Peyer's patch (tissue), 4 donors: Measurements from ENCODE around the gene KCNAB1. TPM values are rescaled to one million over a fixed set of nuclear protein-coding genes. Genes with fewer than 3 reads are reported as not detected.

Source experiments
- DNase-seq, 3 donors: peaks; one replicate each; pipeline ENCODE4 v3.0.0-alpha.2; 2017 to 2019
- H3K27ac ChIP-seq, 4 donors: fragments of 200-600 bp; sonication (generic); one replicate each; pipeline ENCODE4 v1.5.1; 2016 to 2019
- H3K27me3 ChIP-seq, 2 donors: fragments of 200-600 bp; sonication (generic); one replicate each; pipeline ENCODE4 v1.5.1; 2019
- H3K36me3 ChIP-seq, 3 donors: fragments of 200-600 bp; sonication (generic); one replicate each; pipeline ENCODE4 v1.5.1; 2016 to 2019
- H3K4me1 ChIP-seq, 4 donors: fragments of 200-600 bp; sonication (generic); one replicate each; pipeline ENCODE4 v1.5.1; 2016 to 2019
- H3K4me3 ChIP-seq, 4 donors: fragments of 200-600 bp; sonication (generic); 1 replicate in 3 of 4; 2 replicates in 1 of 4; pipeline ENCODE4 v1.5.1; 2016 to 2019; ENCODE audit warnings: mild to moderate bottlenecking in 1 of 4
- H3K9me3 ChIP-seq, 4 donors: fragments of 200-600 bp; sonication (generic); one replicate each; pipeline ENCODE4 v1.5.1; 2016 to 2019; ENCODE audit warnings: mild to moderate bottlenecking in 1 of 4
- POLR2A ChIP-seq, 2 donors: fragments of 450-650 bp; IDR thresholded peaks; one replicate each; pipeline ENCODE4 v1.5.1; 2017; ENCODE audit warnings: antibody characterized with exemption in 2 of 2, mild to moderate bottlenecking in 2 of 2, moderate library complexity in 2 of 2
- total RNA-seq, 4 donors: library from RNA; depleted of rRNA; stranded (reverse); fragments of >200 nt; gene quantifications; one replicate each; pipeline ENCODE4 v1.1.0, GENCODE V29; 2016
- TF ChIP-seq, protein P1 (sequence below), 6 experiments: fragments of 450-650 bp in 4 of 6; fragments of 200-600 bp in 2 of 6; sonication (generic) in 1 of 6; IDR thresholded peaks; one replicate each; pipeline ENCODE4 v1.5.1; 2017 to 2019; ENCODE audit warnings: antibody characterized with exemption in 6 of 6, mild to moderate bottlenecking in 3 of 6, moderate library complexity in 1 of 6

The KCNAB1 gene
- total RNA-seq, 4 donors from 2014 or later: 1.1 to 1.7 (median 1.6) TPM; not detected in 1

DNA sequence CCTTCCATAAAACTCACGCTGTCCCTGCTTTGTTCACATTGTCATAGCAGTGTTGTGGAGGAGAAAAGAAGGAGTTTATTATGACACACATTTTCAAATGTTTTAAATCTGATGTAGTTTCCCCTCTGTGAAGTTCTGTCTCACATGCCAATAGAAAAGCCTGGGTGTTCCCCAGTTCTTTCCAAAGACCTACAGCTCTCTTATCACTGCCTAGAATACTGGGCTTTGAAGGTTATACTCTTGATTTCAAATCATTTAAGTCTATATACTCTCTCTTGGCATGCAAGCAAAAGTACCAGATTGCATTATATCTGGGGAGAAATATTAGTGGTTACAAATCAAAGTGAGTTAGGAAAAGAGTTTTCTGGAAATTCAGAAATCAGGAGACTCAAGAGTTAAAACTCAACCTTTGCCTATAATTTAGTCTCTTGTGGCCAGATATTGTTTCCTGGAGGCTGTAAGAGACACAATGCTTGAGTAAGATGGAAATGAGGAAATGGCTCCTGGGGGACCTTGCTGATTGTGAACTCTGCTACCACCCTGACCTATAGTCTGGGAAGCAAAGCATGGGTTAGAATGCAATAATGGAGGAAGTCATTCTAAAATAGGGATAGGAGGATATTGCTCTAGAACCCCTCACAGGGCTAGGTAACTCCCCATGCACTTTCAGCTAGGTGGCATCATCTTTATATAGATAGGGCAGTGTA, 182.8 kb downstream of the KCNAB1 start:
- Histone ChIP-seq H3K4me1 (no peaks in the 10 kb centered on the region), H3K27me3 (no peaks in the 10 kb centered on the region), H3K27ac (no peak overlapping the region), H3K9me3 (no peaks in the 10 kb centered on the region), H3K36me3 (no peaks in the 10 kb centered on the region), H3K4me3 (no peak overlapping the region)
- no peak for DNase-seq
- no peak for TF ChIP-seq POLR2A (IDR thresholded peaks at IDR 0.05)
- TF ChIP-seq, protein P1, sequence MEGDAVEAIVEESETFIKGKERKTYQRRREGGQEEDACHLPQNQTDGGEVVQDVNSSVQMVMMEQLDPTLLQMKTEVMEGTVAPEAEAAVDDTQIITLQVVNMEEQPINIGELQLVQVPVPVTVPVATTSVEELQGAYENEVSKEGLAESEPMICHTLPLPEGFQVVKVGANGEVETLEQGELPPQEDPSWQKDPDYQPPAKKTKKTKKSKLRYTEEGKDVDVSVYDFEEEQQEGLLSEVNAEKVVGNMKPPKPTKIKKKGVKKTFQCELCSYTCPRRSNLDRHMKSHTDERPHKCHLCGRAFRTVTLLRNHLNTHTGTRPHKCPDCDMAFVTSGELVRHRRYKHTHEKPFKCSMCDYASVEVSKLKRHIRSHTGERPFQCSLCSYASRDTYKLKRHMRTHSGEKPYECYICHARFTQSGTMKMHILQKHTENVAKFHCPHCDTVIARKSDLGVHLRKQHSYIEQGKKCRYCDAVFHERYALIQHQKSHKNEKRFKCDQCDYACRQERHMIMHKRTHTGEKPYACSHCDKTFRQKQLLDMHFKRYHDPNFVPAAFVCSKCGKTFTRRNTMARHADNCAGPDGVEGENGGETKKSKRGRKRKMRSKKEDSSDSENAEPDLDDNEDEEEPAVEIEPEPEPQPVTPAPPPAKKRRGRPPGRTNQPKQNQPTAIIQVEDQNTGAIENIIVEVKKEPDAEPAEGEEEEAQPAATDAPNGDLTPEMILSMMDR (IDR thresholded peaks at IDR 0.05): no peak

DNA sequence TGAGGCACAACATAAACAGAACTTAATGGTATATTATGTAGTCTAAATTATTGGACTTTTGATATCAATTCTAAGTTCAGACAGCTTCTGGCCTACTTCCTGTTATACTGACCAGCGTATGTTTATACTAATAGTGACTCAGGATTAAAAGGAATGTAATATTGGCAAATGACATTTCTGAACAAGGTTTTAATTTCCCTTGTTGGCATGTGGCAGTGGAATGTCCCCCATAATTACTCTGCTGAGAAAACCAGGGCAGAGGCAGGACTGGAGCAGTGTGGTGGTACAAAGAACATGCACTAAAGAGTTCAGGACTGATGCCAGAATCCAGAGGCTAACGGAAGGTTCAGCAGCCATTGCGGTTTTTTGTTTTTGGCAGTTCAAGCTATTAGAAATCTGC, 184.0 kb downstream of the KCNAB1 start:
- no peaks in the 10 kb centered on the region for H3K4me1 ChIP-seq
- no peak for DNase-seq
- H3K9me3 ChIP-seq: no peaks in the 10 kb centered on the region
- H3K4me3 ChIP-seq: no peak overlapping the region
- TF ChIP-seq POLR2A (IDR thresholded peaks at IDR 0.05): no peak
- TF ChIP-seq, protein P1 (IDR thresholded peaks at IDR 0.05): no peak
- H3K36me3 ChIP-seq: no peaks in the 10 kb centered on the region
- H3K27ac ChIP-seq: no peak overlapping the region
- H3K27me3 ChIP-seq: no peaks in the 10 kb centered on the region

DNA sequence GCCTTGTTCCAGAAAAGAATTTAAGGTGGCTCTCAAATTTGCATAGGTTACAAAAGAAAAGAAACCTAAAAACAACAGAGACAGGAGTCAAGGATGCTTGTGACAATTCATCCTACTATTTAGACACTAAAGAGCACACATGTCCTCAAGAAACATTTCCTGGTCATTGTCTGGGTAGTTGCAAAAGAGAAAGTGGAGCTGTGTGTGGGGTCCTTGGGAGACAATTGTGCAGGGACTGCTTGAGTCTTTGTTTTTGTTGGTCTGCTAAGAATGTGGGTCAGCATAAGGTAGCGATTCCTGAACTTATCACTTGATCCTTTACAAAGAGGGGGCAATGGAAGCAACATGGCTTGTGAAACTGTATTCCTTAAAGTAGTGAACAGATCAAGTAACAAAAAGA, 185.3 kb downstream of the KCNAB1 start:
- Histone ChIP-seq H3K27me3 (no peaks in the 10 kb centered on the region), H3K4me1 (no peaks in the 10 kb centered on the region), H3K27ac (no peak overlapping the region), H3K36me3 (no peaks in the 10 kb centered on the region), H3K4me3 (no peak overlapping the region), H3K9me3 (no peaks in the 10 kb centered on the region)
- no peak for DNase-seq
- TF ChIP-seq, protein P1 (IDR thresholded peaks at IDR 0.05): no peak
- no peak for TF ChIP-seq POLR2A (IDR thresholded peaks at IDR 0.05)

DNA sequence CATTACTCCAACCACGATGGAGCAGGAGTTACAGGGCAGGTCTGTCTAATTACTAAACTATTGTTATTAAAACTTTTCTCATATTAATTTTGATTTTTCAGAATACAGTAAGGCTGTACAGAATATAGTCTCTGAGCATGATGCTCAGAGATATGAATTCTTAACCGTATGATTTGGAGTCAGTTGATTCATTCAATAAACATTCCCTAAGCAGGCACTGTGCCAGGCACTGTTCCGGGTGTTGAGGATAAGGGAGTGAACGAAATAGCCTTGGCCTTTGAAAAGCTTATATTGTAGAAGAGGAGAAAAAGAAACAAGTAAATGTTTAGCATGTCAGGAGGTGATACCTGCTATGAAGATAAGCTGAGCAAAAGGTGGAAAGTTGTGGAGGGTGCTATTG, 187.3 kb downstream of the KCNAB1 start:
- Histone ChIP-seq H3K4me3 (no peak overlapping the region), H3K9me3 (no peaks in the 10 kb centered on the region), H3K27ac (no peak overlapping the region), H3K4me1 (no peaks in the 10 kb centered on the region), H3K36me3 (no peaks in the 10 kb centered on the region), H3K27me3 (no peaks in the 10 kb centered on the region)
- TF ChIP-seq, protein P1 (IDR thresholded peaks at IDR 0.05): no peak
- TF ChIP-seq POLR2A (IDR thresholded peaks at IDR 0.05): no peak
- DNase-seq: no peak

DNA sequence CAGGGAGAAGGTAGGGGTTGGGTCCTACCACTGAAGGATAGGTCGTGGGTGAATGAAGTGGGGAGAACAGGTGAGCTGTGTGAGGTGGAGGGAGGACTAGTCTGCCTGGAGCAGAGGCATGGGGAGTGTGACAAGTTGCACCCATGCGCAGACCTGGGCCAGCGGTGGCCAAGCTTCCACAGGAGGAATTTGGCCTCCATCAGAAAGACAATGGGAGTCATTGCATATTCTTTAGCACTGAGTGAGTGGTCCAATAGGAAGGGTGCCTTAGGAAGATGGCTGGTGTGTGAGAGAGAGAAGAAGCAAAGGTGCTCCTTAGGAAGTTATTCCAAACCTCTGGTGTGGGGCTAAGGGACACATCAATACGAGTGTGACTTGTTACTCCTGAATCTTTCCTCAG, 191.1 kb downstream of the KCNAB1 start:
- TF ChIP-seq POLR2A (IDR thresholded peaks at IDR 0.05): no peak
- TF ChIP-seq, protein P1 (IDR thresholded peaks at IDR 0.05): no peak
- no peak for DNase-seq

More for the DNA sequence above, 191.1 kb downstream of the KCNAB1 start:
- Histone ChIP-seq H3K4me1 (no peaks in the 10 kb centered on the region), H3K9me3 (no peaks in the 10 kb centered on the region), H3K27me3 (no peaks in the 10 kb centered on the region), H3K4me3 (no peak overlapping the region), H3K36me3 (no peaks in the 10 kb centered on the region), H3K27ac (no peak overlapping the region)
